GM23338 (cell line): ENCODE measurements around the gene SUCNR1. TPM values are rescaled to one million over a fixed set of nuclear protein-coding genes. Genes with fewer than 3 reads are reported as not detected.

Source experiments
- ATAC-seq: fragments of 200-7000 bp; cut with Tn5 transposase; 3 replicates; pipeline ENCODE4 v1.9.1; 2020
- DNase-seq: peaks from one replicate; pipeline ENCODE4 v3.0.0-alpha.2; 2015; ENCODE audit warnings: low spot score
- H2AFZ ChIP-seq: fragments of 200-600 bp; sonication (generic); 2 replicates; pipeline ENCODE4 v1.8.0; 2016; ENCODE audit warnings: antibody characterized with exemption, mild to moderate bottlenecking, moderate library complexity
- H3F3A ChIP-seq: fragments of 200-600 bp; sonication (generic); replicated peaks from 2 replicates; pipeline ENCODE4 v1.8.0; 2017; ENCODE audit warnings: antibody characterized with exemption, mixed run types, low read depth
- H3K27ac ChIP-seq: fragments of 200-600 bp; sonication (generic); 2 replicates; pipeline ENCODE4 v1.6.1; 2016; ENCODE audit warnings: low read depth
- H3K27me3 ChIP-seq: fragments of 200-600 bp; sonication (generic); 2 replicates; pipeline ENCODE4 v1.8.0; 2016; ENCODE audit warnings: mild to moderate bottlenecking, mixed run types, moderate library complexity; ENCODE audit not compliant: insufficient read depth
- H3K36me3 ChIP-seq: fragments of 200-600 bp; sonication (generic); 2 replicates; pipeline ENCODE4 v1.8.0; 2016; ENCODE audit warnings: mild to moderate bottlenecking; ENCODE audit not compliant: insufficient read depth
- H3K4me1 ChIP-seq: fragments of 200-600 bp; sonication (generic); 2 replicates; pipeline ENCODE4 v1.8.0; 2016; ENCODE audit warnings: mild to moderate bottlenecking, moderate library complexity; ENCODE audit not compliant: insufficient read depth
- H3K4me2 ChIP-seq: fragments of 200-600 bp; sonication (generic); 2 replicates; pipeline ENCODE4 v1.7.1; 2017; ENCODE audit warnings: mixed run types
- H3K4me3 ChIP-seq: fragments of 200-600 bp; sonication (generic); 2 replicates; pipeline ENCODE4 v1.6.1; 2016; ENCODE audit warnings: mixed run types
- H3K79me2 ChIP-seq: fragments of 200-600 bp; sonication (generic); replicated peaks from 2 replicates; pipeline ENCODE4 v1.8.0; 2017; ENCODE audit warnings: mild to moderate bottlenecking; ENCODE audit not compliant: insufficient read depth
- H3K9me2 ChIP-seq: fragments of 200-600 bp; sonication (generic); 2 replicates; pipeline ENCODE4 v1.8.0; 2017; ENCODE audit not compliant: insufficient read depth
- H4K20me1 ChIP-seq: fragments of 200-600 bp; sonication (generic); replicated peaks from 2 replicates; pipeline ENCODE4 v1.8.0; 2017; ENCODE audit warnings: mild to moderate bottlenecking; ENCODE audit not compliant: insufficient read depth
- H3K27ac Mint-ChIP-seq: 2 replicates; pipeline ENCODE4 v1.8.0; 2020; ENCODE audit warnings: inconsistent platforms, mild to moderate bottlenecking, moderate library complexity, mixed read lengths
- H3K27me3 Mint-ChIP-seq: 3 replicates; pipeline ENCODE4 v1.8.0; 2022; ENCODE audit warnings: low read depth, mild to moderate bottlenecking, moderate library complexity, mixed read lengths, inconsistent platforms; ENCODE audit not compliant: insufficient read depth, poor library complexity
- H3K36me3 Mint-ChIP-seq: 3 replicates; pipeline ENCODE4 v1.8.0; 2021; ENCODE audit warnings: low read depth, mild to moderate bottlenecking, inconsistent platforms, moderate library complexity, mixed read lengths
- H3K4me1 Mint-ChIP-seq: 3 replicates; pipeline ENCODE4 v1.8.0; 2020; ENCODE audit warnings: mild to moderate bottlenecking, inconsistent platforms, mixed read lengths
- H3K4me3 Mint-ChIP-seq: 3 replicates; pipeline ENCODE4 v1.8.0; 2021; ENCODE audit warnings: moderate library complexity, mild to moderate bottlenecking, inconsistent platforms, mixed read lengths
- H3K9me3 Mint-ChIP-seq: 3 replicates; pipeline ENCODE4 v1.8.0; 2020; ENCODE audit warnings: moderate library complexity, mild to moderate bottlenecking, inconsistent platforms, mixed read lengths
- CREB1 ChIP-seq: fragments of 250-450 bp; sonication (Bioruptor Pico); IDR thresholded peaks from 2 replicates; pipeline ENCODE4 v1.5.0; 2020; ENCODE audit warnings: low read depth, mild to moderate bottlenecking, moderate library complexity
- ETS1 ChIP-seq: IDR thresholded peaks from 2 replicates; pipeline ENCODE4 v1.6.1; 2016; ENCODE audit warnings: antibody characterized with exemption
- EZH2 ChIP-seq: fragments of 200-600 bp; sonication (generic); IDR thresholded peaks from one replicate; pipeline ENCODE4 v1.8.0; 2017; ENCODE audit warnings: antibody characterized with exemption, mild to moderate bottlenecking, low read depth; ENCODE audit not compliant: unreplicated experiment
- EZH2phosphoT487 ChIP-seq: fragments of 200-600 bp; sonication (generic); IDR thresholded peaks from one replicate; pipeline ENCODE4 v1.8.1; 2018; ENCODE audit warnings: antibody characterized with exemption; ENCODE audit not compliant: unreplicated experiment
- JUNB ChIP-seq: IDR thresholded peaks from one replicate; pipeline ENCODE4 v1.6.1; 2016; ENCODE audit warnings: antibody characterized with exemption; ENCODE audit not compliant: unreplicated experiment
- NANOG ChIP-seq: IDR thresholded peaks from 2 replicates; pipeline ENCODE4 v1.6.1; 2016; ENCODE audit warnings: antibody characterized with exemption, borderline replicate concordance
- POLR2AphosphoS5 ChIP-seq: IDR thresholded peaks from 2 replicates; pipeline ENCODE4 v1.6.1; 2016; ENCODE audit warnings: antibody characterized with exemption, low read depth
- REST ChIP-seq: IDR thresholded peaks from one replicate; pipeline ENCODE4 v1.6.1; 2018; ENCODE audit warnings: antibody characterized with exemption; ENCODE audit not compliant: unreplicated experiment
- STAT1 ChIP-seq: IDR thresholded peaks from one replicate; pipeline ENCODE4 v1.6.1; 2016; ENCODE audit warnings: antibody characterized with exemption; ENCODE audit not compliant: unreplicated experiment
- ZNF114 ChIP-seq: fragments of 250-450 bp; sonication (Bioruptor Pico); IDR thresholded peaks from 2 replicates; pipeline ENCODE4 v1.5.0; 2020; ENCODE audit warnings: mild to moderate bottlenecking, moderate library complexity
- ZNF331 ChIP-seq: fragments of 250-450 bp; sonication (Bioruptor Pico); IDR thresholded peaks from 2 replicates; pipeline ENCODE4 v1.5.0; 2020; ENCODE audit warnings: low read depth, mild to moderate bottlenecking, moderate library complexity
- polyA plus RNA-seq: library from polyadenylated mRNA; unstranded; fragments of >200 nt; fragmentation: Nextera tagmentation; extraction: Ambion mirVana; gene quantifications from 2 replicates; pipeline ENCODE4 v1.2.1, GENCODE V29; 2016
- total RNA-seq: library from RNA; depleted of rRNA; stranded (reverse); fragments of >200 nt; shearing (Covaris generic); gene quantifications from 2 replicates; pipeline ENCODE4 v1.2.3, GENCODE V29; 2014
- TF ChIP-seq, protein P1 (sequence below): fragments of 250-450 bp; sonication (Bioruptor Pico); IDR thresholded peaks from 2 replicates; pipeline ENCODE4 v1.5.0; 2020; ENCODE audit warnings: mild to moderate bottlenecking, moderate library complexity
- TF ChIP-seq, protein P2 (sequence below), 2 experiments: fragments of 200-600 bp in 1 of 2; sonication (generic) in 1 of 2; conservative IDR thresholded peaks; 2 replicates each; pipeline versions ENCODE4 v1.5.1 to v1.6.1; 2016 to 2017; ENCODE audit warnings: antibody characterized with exemption in 2 of 2, low read depth in 2 of 2, mild to moderate bottlenecking in 2 of 2, moderate library complexity in 1 of 2

The SUCNR1 gene
- total and polyA plus RNA-seq, 2 experiments from 2014 or later = not detected

DNA sequence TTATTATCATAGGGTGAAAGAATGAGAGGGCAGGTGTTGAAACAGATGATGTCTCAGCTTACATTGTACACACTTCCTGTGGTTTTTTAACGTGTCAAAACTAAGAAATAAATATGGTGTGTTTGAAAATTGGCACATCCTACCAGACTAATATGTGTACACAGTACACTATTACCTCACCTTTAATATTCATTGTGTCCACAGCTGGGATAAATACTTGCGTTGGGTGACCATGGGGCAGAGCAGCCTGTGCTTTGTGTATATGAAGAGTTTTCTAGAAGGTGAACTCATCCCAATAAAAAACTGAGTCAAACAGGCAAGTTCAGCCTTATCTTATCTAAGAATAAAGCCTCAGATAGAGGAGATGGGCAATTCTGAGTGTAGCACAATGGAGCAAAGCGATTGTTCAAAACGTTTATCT is 17.3 kb downstream of the SUCNR1 start:
- H3K4me1 Mint-ChIP-seq = peaks cover 7% of the 10 kb centered on the region
- DNase-seq (no peak), ATAC-seq (no peak)
- H3K4me3 Mint-ChIP-seq = no peak overlapping the region
- Histone ChIP-seq H3K9me2 (no peaks in the 10 kb centered on the region), H2AFZ (no peak overlapping the region), H3K79me2 (no peaks in the 10 kb centered on the region), H4K20me1 (no peaks in the 10 kb centered on the region), H3K27me3 (no peaks in the 10 kb centered on the region), H3K27ac (no peak overlapping the region), H3K4me3 (no peak overlapping the region), H3K4me1 (0 out of 2 replicates have a peak, but pooled peaks cover 3% of the 10 kb centered on the region), H3K4me2 (no peak overlapping the region), H3K36me3 (no peaks in the 10 kb centered on the region), H3F3A (no peaks in the 10 kb centered on the region)
- no peaks in the 10 kb centered on the region for H3K9me3 Mint-ChIP-seq
- no peak overlapping the region for H3K27ac Mint-ChIP-seq
- no peaks in the 10 kb centered on the region for H3K36me3 Mint-ChIP-seq
- TF ChIP-seq ETS1 (no peak), CREB1 (CRISPR knock-in tag) (no peak), JUNB (no peak), NANOG (no peak), REST (no peak), EZH2phosphoT487 (no peak), EZH2 (no peak), POLR2AphosphoS5 (no peak), ZNF114 (no peak), STAT1 (no peak), ZNF331 (CRISPR knock-in tag) (no peak)
- TF ChIP-seq, protein P1, sequence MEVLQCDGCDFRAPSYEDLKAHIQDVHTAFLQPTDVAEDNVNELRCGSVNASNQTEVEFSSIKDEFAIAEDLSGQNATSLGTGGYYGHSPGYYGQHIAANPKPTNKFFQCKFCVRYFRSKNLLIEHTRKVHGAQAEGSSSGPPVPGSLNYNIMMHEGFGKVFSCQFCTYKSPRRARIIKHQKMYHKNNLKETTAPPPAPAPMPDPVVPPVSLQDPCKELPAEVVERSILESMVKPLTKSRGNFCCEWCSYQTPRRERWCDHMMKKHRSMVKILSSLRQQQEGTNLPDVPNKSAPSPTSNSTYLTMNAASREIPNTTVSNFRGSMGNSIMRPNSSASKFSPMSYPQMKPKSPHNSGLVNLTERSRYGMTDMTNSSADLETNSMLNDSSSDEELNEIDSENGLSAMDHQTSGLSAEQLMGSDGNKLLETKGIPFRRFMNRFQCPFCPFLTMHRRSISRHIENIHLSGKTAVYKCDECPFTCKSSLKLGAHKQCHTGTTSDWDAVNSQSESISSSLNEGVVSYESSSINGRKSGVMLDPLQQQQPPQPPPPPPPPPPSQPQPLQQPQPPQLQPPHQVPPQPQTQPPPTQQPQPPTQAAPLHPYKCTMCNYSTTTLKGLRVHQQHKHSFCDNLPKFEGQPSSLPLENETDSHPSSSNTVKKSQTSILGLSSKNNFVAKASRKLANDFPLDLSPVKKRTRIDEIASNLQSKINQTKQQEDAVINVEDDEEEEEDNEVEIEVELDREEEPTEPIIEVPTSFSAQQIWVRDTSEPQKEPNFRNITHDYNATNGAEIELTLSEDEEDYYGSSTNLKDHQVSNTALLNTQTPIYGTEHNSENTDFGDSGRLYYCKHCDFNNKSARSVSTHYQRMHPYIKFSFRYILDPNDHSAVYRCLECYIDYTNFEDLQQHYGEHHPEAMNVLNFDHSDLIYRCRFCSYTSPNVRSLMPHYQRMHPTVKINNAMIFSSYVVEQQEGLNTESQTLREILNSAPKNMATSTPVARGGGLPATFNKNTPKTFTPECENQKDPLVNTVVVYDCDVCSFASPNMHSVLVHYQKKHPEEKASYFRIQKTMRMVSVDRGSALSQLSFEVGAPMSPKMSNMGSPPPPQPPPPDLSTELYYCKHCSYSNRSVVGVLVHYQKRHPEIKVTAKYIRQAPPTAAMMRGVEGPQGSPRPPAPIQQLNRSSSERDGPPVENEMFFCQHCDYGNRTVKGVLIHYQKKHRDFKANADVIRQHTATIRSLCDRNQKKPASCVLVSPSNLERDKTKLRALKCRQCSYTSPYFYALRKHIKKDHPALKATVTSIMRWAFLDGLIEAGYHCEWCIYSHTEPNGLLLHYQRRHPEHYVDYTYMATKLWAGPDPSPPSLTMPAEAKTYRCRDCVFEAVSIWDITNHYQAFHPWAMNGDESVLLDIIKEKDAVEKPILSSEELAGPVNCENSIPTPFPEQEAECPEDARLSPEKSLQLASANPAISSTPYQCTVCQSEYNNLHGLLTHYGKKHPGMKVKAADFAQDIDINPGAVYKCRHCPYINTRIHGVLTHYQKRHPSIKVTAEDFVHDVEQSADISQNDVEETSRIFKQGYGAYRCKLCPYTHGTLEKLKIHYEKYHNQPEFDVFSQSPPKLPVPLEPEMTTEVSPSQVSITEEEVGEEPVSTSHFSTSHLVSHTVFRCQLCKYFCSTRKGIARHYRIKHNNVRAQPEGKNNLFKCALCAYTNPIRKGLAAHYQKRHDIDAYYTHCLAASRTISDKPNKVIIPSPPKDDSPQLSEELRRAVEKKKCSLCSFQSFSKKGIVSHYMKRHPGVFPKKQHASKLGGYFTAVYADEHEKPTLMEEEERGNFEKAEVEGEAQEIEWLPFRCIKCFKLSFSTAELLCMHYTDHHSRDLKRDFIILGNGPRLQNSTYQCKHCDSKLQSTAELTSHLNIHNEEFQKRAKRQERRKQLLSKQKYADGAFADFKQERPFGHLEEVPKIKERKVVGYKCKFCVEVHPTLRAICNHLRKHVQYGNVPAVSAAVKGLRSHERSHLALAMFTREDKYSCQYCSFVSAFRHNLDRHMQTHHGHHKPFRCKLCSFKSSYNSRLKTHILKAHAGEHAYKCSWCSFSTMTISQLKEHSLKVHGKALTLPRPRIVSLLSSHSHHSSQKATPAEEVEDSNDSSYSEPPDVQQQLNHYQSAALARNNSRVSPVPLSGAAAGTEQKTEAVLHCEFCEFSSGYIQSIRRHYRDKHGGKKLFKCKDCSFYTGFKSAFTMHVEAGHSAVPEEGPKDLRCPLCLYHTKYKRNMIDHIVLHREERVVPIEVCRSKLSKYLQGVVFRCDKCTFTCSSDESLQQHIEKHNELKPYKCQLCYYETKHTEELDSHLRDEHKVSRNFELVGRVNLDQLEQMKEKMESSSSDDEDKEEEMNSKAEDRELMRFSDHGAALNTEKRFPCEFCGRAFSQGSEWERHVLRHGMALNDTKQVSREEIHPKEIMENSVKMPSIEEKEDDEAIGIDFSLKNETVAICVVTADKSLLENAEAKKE (CRISPR knock-in tag) = no peak
- TF ChIP-seq, protein P2, sequence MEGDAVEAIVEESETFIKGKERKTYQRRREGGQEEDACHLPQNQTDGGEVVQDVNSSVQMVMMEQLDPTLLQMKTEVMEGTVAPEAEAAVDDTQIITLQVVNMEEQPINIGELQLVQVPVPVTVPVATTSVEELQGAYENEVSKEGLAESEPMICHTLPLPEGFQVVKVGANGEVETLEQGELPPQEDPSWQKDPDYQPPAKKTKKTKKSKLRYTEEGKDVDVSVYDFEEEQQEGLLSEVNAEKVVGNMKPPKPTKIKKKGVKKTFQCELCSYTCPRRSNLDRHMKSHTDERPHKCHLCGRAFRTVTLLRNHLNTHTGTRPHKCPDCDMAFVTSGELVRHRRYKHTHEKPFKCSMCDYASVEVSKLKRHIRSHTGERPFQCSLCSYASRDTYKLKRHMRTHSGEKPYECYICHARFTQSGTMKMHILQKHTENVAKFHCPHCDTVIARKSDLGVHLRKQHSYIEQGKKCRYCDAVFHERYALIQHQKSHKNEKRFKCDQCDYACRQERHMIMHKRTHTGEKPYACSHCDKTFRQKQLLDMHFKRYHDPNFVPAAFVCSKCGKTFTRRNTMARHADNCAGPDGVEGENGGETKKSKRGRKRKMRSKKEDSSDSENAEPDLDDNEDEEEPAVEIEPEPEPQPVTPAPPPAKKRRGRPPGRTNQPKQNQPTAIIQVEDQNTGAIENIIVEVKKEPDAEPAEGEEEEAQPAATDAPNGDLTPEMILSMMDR (conservative IDR thresholded peaks at IDR 0.05; ENCODE audit: low read depth in 2 of 2) = no peak
- no peaks in the 10 kb centered on the region for H3K27me3 Mint-ChIP-seq
